Measurements from ENCODE around the gene TRIP13.
"Not testable (repeated sequence)": the region's sequence is repeated elsewhere in the genome, so short reads cannot be mapped to it uniquely, and the experiment has no call there.

The TRIP13 gene

GRCh38 chr5:872301-872700 is 20.4 kb upstream of the TRIP13 start:
- DNase-seq (ENCODE audit: low read depth): no peak

- no peak for DNase-seq (ENCODE audit: low read depth)
These were observed 19.4 kb upstream of the TRIP13 start for GRCh38 chr5:873328-873727.

- no peak for DNase-seq (ENCODE audit: low read depth)
These were observed 16.8 kb upstream of the TRIP13 start for GRCh38 chr5:875931-876330.

DNA sequence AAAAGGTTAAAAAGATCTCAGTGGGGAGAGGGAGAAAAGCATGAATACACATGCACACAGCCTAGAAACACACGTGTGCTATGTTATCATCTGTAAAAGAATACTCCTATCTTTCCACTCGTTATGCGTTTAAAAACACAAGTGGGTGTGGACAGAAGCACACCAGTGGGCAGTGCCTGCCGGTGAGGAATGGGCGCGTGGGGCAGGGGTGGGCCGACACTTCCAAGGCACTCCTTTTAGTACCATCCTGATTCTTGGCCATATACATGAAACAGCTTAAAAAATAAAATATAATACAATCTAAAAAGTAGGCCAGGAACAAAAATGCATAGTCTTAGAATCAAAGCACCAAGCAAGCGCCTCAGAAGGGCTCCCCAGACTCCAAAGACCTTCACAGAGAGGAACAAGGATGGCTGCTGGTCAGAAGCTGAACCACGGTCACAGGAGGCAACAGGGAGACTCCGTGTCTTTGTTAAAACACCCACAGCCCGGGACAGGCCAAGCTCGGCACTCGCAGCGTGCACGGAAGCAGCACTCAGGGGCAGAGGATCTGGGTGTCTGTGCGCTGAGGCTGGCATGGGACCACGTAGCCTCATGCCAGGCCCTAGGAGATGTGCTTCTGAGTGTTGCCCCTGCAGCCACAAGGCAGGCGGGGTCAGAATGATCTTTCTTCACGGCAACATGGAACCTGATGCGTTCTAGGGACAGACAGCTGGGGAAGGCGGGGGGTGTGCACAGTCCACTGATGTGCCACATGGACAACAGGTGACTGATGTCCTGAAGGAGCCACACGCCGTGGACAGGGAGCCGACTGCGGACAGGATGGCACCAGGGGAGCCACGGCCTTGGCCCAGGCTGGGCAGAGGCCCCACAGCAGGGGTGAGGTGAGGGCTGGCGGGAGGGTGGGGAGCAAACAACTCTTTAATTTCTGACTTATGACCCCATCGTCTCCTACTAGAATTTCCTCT is 16.0 kb upstream of the TRIP13 start:
- no peak for DNase-seq (ENCODE audit: low read depth)

- DNase-seq (ENCODE audit: low read depth): no peak
These were observed 14.6 kb upstream of the TRIP13 start for GRCh38 chr5:878125-878524.

DNA sequence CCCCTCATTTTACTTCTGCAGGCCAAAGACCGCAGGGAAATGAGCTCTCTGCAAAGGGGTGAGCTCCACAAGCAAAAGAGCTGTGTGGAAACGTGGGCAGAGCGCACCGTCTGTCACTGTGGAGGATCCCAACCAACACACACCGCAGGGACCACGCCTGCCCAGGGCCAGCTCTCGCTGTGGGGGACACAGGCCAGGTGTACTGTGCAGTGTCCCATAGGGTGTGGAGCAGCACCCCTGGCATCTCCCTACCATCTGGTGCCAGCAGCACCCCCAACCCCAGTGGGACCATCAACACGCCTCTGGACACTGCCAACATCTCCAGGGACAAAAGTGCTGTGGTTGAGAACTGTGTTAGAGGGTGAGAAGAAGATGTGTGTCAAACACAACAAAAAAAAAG is 14.0 kb upstream of the TRIP13 start:
- not testable (repeated sequence) for DNase-seq (ENCODE audit: low read depth)

DNA sequence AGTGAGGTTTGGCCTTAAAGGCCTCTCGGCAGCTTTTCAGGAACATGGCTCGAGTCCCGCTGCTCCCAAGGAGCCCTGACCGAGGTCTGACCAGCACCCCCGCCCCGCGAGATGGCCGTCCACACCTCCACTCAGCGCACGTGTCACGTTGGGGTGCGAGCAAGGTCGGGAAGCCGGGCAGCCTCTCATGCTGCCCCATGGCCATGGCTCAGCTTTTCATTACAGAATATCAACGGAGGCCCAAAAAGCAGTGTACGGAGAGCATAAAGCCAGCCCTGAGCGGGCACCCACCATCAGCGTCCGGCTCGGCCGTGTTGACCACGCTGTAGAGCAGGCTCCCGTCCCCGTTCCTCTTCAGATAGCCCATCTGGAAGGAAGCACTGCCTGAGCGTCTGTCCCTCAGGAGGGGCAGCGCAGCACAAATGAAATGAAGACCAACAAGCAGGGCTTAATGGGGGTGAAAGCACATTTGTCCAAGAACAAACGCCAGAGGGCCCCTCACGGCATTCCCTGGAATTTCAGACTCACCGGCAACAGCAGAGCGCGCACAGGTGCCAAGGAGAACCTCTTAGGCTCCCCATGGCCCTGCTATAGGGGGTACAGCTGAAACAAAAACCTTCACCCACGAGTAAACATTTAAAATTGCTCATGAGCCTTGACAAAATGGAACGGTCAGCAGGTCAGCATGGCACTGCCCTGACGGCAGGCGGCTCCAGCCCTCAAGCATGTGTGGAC is 11.7 kb upstream of the TRIP13 start:
- DNase-seq (ENCODE audit: low read depth): no peak

DNA sequence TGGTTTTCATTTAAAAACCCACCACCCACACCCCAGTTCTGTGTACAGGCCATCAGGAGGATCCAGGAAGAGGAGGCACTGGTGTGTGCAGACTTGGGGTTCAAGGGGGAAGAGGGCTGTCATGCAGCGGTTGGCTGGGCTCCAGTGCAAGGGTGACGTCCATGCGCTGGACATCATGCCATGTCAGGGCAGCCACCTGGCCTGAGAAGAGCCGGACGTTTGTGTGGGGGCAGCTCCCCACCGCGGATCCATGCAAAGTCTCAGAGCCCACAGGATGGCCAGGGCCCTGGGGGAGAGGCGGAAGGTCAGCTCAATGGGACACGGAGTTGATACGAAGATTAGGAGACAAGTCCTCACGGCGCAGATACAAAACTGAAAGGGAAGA is 11.1 kb upstream of the TRIP13 start:
- DNase-seq (ENCODE audit: low read depth): no peak

GRCh38 chr5:882253-883183 is 10.2 kb upstream of the TRIP13 start:
- no peak for DNase-seq (ENCODE audit: low read depth)

GRCh38 chr5:883475-884181 is 9.1 kb upstream of the TRIP13 start:
- no peak for DNase-seq (ENCODE audit: low read depth)

GRCh38 chr5:884345-885126 is 8.1 kb upstream of the TRIP13 start:
- DNase-seq (ENCODE audit: low read depth): no peak

DNA sequence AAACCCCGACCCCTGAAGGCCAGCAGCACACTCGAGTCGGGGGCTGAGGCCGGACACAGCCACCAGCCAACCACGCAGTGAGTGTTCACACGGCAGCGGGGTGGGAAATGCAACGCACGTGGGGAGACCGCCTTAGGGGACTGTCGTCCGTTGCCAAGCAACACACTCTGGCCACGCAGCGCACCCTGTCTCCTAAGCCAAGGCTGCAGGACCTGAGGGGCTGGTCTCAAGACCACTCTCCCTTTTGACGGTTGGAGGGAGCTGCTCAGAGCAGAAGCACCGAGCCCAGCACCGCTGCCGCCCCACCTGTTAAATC is 7.6 kb upstream of the TRIP13 start:
- DNase-seq (ENCODE audit: low read depth): no peak

- DNase-seq (ENCODE audit: low read depth): no peak
These were observed 7.2 kb upstream of the TRIP13 start for GRCh38 chr5:885529-885928.

DNA sequence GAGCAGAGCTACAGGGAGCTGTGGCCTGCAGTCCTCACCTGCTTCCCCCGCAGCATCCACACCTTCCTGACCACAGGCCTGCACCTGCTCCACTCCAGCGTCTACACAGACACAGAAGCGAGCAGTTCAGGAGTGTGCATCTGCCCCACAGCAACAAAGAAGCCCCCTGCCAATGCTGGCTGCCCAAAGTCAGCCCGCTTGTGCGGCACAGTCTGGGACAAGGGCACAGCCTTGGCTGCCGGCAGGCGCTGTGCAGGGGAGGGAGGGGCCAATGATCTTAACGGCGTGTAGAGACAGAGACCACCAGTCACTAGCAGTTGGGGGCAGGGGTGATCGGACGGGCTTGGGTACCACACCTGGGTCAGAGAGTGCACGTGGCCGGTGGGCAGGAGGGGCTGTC is 6.6 kb upstream of the TRIP13 start:
- no peak for DNase-seq (ENCODE audit: low read depth)

DNA sequence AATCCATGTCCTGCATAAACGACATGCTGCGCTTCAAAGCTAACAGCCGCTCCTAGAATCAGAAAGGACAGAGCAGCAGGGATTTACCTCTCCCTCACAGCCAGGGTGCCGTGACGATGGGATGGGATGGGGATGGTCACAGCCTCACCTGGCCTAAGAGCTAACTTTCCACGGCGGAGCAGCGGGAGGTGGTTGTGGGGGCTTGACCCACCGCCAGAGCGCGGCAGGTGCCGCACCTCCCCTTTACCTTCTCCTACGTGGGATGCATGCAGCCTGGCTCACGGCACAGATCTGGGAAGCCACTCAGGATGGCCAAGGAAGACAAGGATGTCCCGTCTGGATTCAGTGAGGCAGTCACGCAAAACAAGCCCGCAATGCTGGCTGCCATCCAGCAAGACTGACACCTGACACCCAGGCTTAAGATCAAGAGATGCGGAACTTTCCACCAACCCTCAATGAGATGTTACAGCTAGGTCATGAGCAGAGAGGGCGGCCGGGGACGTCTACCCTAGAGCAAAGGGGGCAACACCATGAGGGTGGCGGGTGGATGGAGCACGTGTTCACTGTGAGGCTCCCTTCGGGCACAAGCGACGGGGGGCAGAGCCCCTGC is 5.9 kb upstream of the TRIP13 start:
- no peak for DNase-seq (ENCODE audit: low read depth)

GRCh38 chr5:887947-888637 is 4.6 kb upstream of the TRIP13 start:
- DNase-seq (ENCODE audit: low read depth): no peak

- DNase-seq (ENCODE audit: low read depth): no peak
These were observed 4.0 kb upstream of the TRIP13 start for GRCh38 chr5:888638-889035.

- DNase-seq (ENCODE audit: low read depth): no peak
These were observed 3.5 kb upstream of the TRIP13 start for GRCh38 chr5:889075-889710.

- peak; percentile 18 for DNase-seq (ENCODE audit: low read depth)
These were observed 1.4 kb upstream of the TRIP13 start for GRCh38 chr5:891117-891836.
